H1 (cell line): ENCODE data around the gene WNT3A. TPM values are rescaled to one million over a fixed set of nuclear protein-coding genes. Genes with fewer than 3 reads are reported as not detected.

Source experiments
- CTCF ChIA-PET: fragments of 300-600 bp; sonication (Branson Sonifier 250); formaldehyde crosslinking; loops from one replicate; lab custom pipeline; 2021; ENCODE audit not compliant: partially characterized antibody; lab: Charles Lee
- POLR2A ChIA-PET: fragments of 300-600 bp; sonication (Branson Sonifier 250); formaldehyde crosslinking; loops from one replicate; lab custom pipeline; 2021; ENCODE audit warnings: inconsistent platforms; ENCODE audit not compliant: partially characterized antibody; lab: Charles Lee
- DNase-seq, 2 experiments: peaks; one replicate each; pipeline versions ENCODE4 v3.0.0 to v3.0.0-alpha.2; 2010 to 2022; ENCODE audit warnings: low spot score in 2 of 2, low read depth in 1 of 2, mixed read lengths in 1 of 2
- FAIRE-seq: peaks from 2 replicates; lab custom pipeline; 2011; peaks lifted over from hg19 to GRCh38; lab: Jason Lieb, UNC
- H2AFZ ChIP-seq: 2 replicates; pipeline ENCODE4 v1.8.1; 2012; ENCODE audit warnings: low read length, inconsistent platforms
- H2AK5ac ChIP-seq: 2 replicates; pipeline ENCODE4 v1.6.1; 2013; ENCODE audit warnings: low read depth, low read length
- H2BK120ac ChIP-seq: replicated peaks from 2 replicates; pipeline ENCODE3; 2013; ENCODE audit warnings: low read depth, low read length, inconsistent platforms
- H2BK12ac ChIP-seq: 2 replicates; pipeline ENCODE4 v1.6.1; 2013; ENCODE audit warnings: low read depth, low read length
- H2BK15ac ChIP-seq: 2 replicates; pipeline ENCODE4 v1.6.1; 2013; ENCODE audit warnings: low read length
- H2BK20ac ChIP-seq: 2 replicates; pipeline ENCODE4 v1.6.1; 2013; ENCODE audit warnings: low read length
- H2BK5ac ChIP-seq: 2 replicates; pipeline ENCODE4 v1.6.1; 2013; ENCODE audit warnings: low read depth, low read length
- H3K14ac ChIP-seq: 2 replicates; pipeline ENCODE4 v1.6.1; 2013; ENCODE audit warnings: inconsistent platforms; ENCODE audit not compliant: insufficient read length
- H3K18ac ChIP-seq: 2 replicates; pipeline ENCODE4 v1.6.1; 2013; ENCODE audit warnings: low read length; ENCODE audit errors: extremely low read depth
- H3K23ac ChIP-seq: 2 replicates; pipeline ENCODE4 v1.6.1; 2013; ENCODE audit warnings: inconsistent platforms; ENCODE audit not compliant: insufficient read length
- H3K23me2 ChIP-seq: 2 replicates; pipeline ENCODE4 v1.6.1; 2013; ENCODE audit warnings: low read depth, low read length
- H3K27ac ChIP-seq: 2 replicates; pipeline ENCODE4 v1.6.1; 2011; ENCODE audit warnings: low read depth, low read length, inconsistent platforms
- H3K27me3 ChIP-seq, 4 experiments: replicated peaks in 1 of 4; 1 replicate in 1 of 4; 2 replicates in 3 of 4; pipeline versions ENCODE4 v1.6.1 to v1.8.1; 2011 to 2013; ENCODE audit warnings: low read length in 3 of 4, mild to moderate bottlenecking in 3 of 4, inconsistent platforms in 2 of 4, mixed read lengths in 2 of 4, moderate library complexity in 1 of 4; ENCODE audit not compliant: control insufficient read depth in 3 of 4, insufficient read depth in 3 of 4; ENCODE audit errors: extremely low read depth in 1 of 4
- H3K36me3 ChIP-seq, 4 experiments: 2 replicates each; pipeline versions ENCODE4 v1.6.1 to v1.8.1; 2011 to 2013; ENCODE audit warnings: mild to moderate bottlenecking in 4 of 4, low read length in 3 of 4, moderate library complexity in 2 of 4, control low read depth in 1 of 4, inconsistent platforms in 1 of 4; ENCODE audit not compliant: insufficient read depth in 4 of 4, control insufficient read depth in 2 of 4
- H3K4ac ChIP-seq: replicated peaks from 2 replicates; pipeline ENCODE3; 2013; ENCODE audit warnings: low read length, low read depth, mixed read lengths, inconsistent platforms; ENCODE audit not compliant: insufficient read length
- H3K4me1 ChIP-seq, 4 experiments: replicated peaks in 1 of 4; 1 replicate in 1 of 4; 2 replicates in 3 of 4; pipeline versions ENCODE4 v1.6.1 to v1.8.1; 2011 to 2013; ENCODE audit warnings: low read length in 3 of 4, inconsistent platforms in 2 of 4, mixed read lengths in 1 of 4; ENCODE audit not compliant: insufficient read depth in 4 of 4, control insufficient read depth in 3 of 4
- H3K4me2 ChIP-seq, 2 experiments: 2 replicates each; pipeline versions ENCODE4 v1.6.1 to v1.8.1; 2011 to 2013; ENCODE audit warnings: low read depth in 2 of 2, low read length in 2 of 2, control low read depth in 1 of 2, inconsistent platforms in 1 of 2, mild to moderate bottlenecking in 1 of 2; ENCODE audit not compliant: insufficient read depth in 1 of 2
- H3K4me3 ChIP-seq, 4 experiments: fragments of 200-600, 300-600 bp in 1 of 4; sonication (generic), shearing (Covaris generic), sonication (Bioruptor Twin) in 1 of 4; 2 replicates each; pipeline versions ENCODE4 v1.5.1 to v1.8.1; 2011 to 2016; ENCODE audit warnings: low read length in 4 of 4, low read depth in 3 of 4, control low read depth in 2 of 4, inconsistent platforms in 2 of 4, mild to moderate bottlenecking in 2 of 4, mixed read lengths in 1 of 4, moderate library complexity in 1 of 4; ENCODE audit not compliant: insufficient read depth in 2 of 4; ENCODE audit errors: extremely low read depth in 1 of 4
- H3K56ac ChIP-seq: replicated peaks from 2 replicates; pipeline ENCODE3; 2013; ENCODE audit warnings: low read depth, mild to moderate bottlenecking, mixed read lengths, low read length, inconsistent platforms; ENCODE audit not compliant: insufficient read length
- H3K79me1 ChIP-seq: 2 replicates; pipeline ENCODE4 v1.6.1; 2013; ENCODE audit warnings: low read depth, low read length, control low read depth
- H3K79me2 ChIP-seq, 2 experiments: 2 replicates each; pipeline versions ENCODE4 v1.6.1 to v1.8.1; 2012 to 2013; ENCODE audit warnings: low read length in 2 of 2, mild to moderate bottlenecking in 2 of 2, inconsistent platforms in 1 of 2; ENCODE audit not compliant: insufficient read depth in 2 of 2, control insufficient read depth in 1 of 2
- H3K9ac ChIP-seq, 4 experiments: replicated peaks in 1 of 4; 1 replicate in 1 of 4; 2 replicates in 3 of 4; pipeline versions ENCODE4 v1.6.1 to v1.8.1; 2011 to 2013; ENCODE audit warnings: low read depth in 3 of 4, low read length in 3 of 4, control low read depth in 2 of 4, mild to moderate bottlenecking in 2 of 4, moderate library complexity in 2 of 4, inconsistent platforms in 1 of 4; ENCODE audit errors: extremely low read depth in 1 of 4
- H3K9me3 ChIP-seq, 2 experiments: 2 replicates each; pipeline versions ENCODE4 v1.6.1 to v1.8.1; 2012 to 2013; ENCODE audit warnings: mild to moderate bottlenecking in 2 of 2, moderate library complexity in 2 of 2, control low read depth in 1 of 2, inconsistent platforms in 1 of 2, low read depth in 1 of 2, low read length in 1 of 2, mixed read lengths in 1 of 2; ENCODE audit not compliant: insufficient read depth in 2 of 2
- H4K20me1 ChIP-seq, 2 experiments: replicated peaks in 1 of 2; 2 replicates each; pipeline versions ENCODE3 to v1.8.1; 2011 to 2013; ENCODE audit warnings: inconsistent platforms in 2 of 2, low read length in 2 of 2, mild to moderate bottlenecking in 1 of 2; ENCODE audit not compliant: insufficient read depth in 2 of 2, control insufficient read depth in 1 of 2
- H4K5ac ChIP-seq: 2 replicates; pipeline ENCODE4 v1.6.1; 2013; ENCODE audit warnings: low read length, low read depth, mixed read lengths, inconsistent platforms; ENCODE audit not compliant: insufficient read length
- H4K8ac ChIP-seq: 2 replicates; pipeline ENCODE4 v1.8.0; 2013; ENCODE audit warnings: mild to moderate bottlenecking, moderate library complexity, low read length, inconsistent platforms; ENCODE audit not compliant: insufficient read depth; ENCODE audit errors: extremely low read depth
- H4K91ac ChIP-seq: replicated peaks from 2 replicates; pipeline ENCODE3; 2013; ENCODE audit warnings: low read length, mixed read lengths, inconsistent platforms; ENCODE audit not compliant: insufficient read length
- JUN ChIP-seq: IDR thresholded peaks from 2 replicates; pipeline ENCODE4 v1.6.1; 2011; ENCODE audit warnings: low read depth, mild to moderate bottlenecking, improper control_type of control experiment, low read length
- POLR2AphosphoS5 ChIP-seq: IDR thresholded peaks from 2 replicates; pipeline ENCODE4 v1.6.1; 2011; ENCODE audit warnings: low read depth, low read length
- POU5F1 ChIP-seq: IDR thresholded peaks from 2 replicates; pipeline ENCODE4 v1.6.1; 2011; ENCODE audit warnings: low read depth, mild to moderate bottlenecking, low read length, moderate library complexity
- SRF ChIP-seq: IDR thresholded peaks from 2 replicates; pipeline ENCODE4 v1.6.1; 2011; ENCODE audit warnings: mild to moderate bottlenecking, low read depth, low read length, moderate library complexity
- TAF7 ChIP-seq: optimal IDR thresholded peaks from 2 replicates; pipeline ENCODE3; 2011; ENCODE audit warnings: low read depth, mild to moderate bottlenecking, inconsistent platforms, low read length, moderate library complexity, borderline replicate concordance
- ZNF274 ChIP-seq: IDR thresholded peaks from 2 replicates; pipeline ENCODE4 v1.7.0; 2012; ENCODE audit warnings: low read length, borderline replicate concordance; ENCODE audit errors: extremely low read depth
- WGBS, 2 experiments: shearing (Covaris generic) in 1 of 2; methylation state at CpG; one replicate each; pipeline versions ENCODE4 v1.1.6 to v1.1.7; 2013 to 2015; ENCODE audit warnings: low lambda C conversion rate in 2 of 2, mixed read lengths in 2 of 2, inconsistent platforms in 1 of 2, low coverage in 1 of 2, missing lambda C conversion rate in 1 of 2; ENCODE audit not compliant: insufficient replicate concordance in 2 of 2, insufficient coverage in 1 of 2, insufficient read length in 1 of 2; ENCODE audit errors: extremely low coverage in 1 of 2, missing lambda C conversion rate in 1 of 2; 5-methylcytosine and 5-hydroxymethylcytosine counted together
- long read RNA-seq, 2 experiments: library from RNA in 1 of 2; library from capped mRNA in 1 of 2; stranded (forward); transcript quantifications; one replicate each; pipeline ENCODE4 v2.0.0, GENCODE V29; 2021; ENCODE audit warnings: inconsistent platforms in 1 of 2
- polyA minus RNA-seq, 3 experiments: library from RNA; depleted of rRNA, polyadenylated mRNA; stranded (reverse); fragments of >200 nt; gene quantifications; 1 replicate in 2 of 3; 2 replicates in 1 of 3; pipeline ENCODE4 v1.2.3, GENCODE V29; 2011
- polyA plus RNA-seq, 7 experiments: library from polyadenylated mRNA; depleted of rRNA in 3 of 7; stranded (reverse) in 5 of 7; unstranded in 2 of 7; fragments of >200 nt in 5 of 7; fragments of 200-250 nt in 2 of 7; gene quantifications; 1 replicate in 5 of 7; 2 replicates in 1 of 7; 4 replicates in 1 of 7; pipeline versions ENCODE4 v1.2.1 to v1.2.3, GENCODE V29; 2011 to 2013; ENCODE audit warnings: missing spikeins in 2 of 7, mixed read lengths in 2 of 7
- total RNA-seq: library from RNA; stranded (reverse); fragmentation: NEBNext Ultra II Directional; extraction: Animal tissue kit (Norgen Biotek cat#: 25700); gene quantifications from 2 replicates; pipeline ENCODE4 v1.2.1, GENCODE V29; 2021
- TF ChIP-seq, protein P1 (sequence below), 3 experiments: IDR thresholded peaks; 1 replicate in 2 of 3; 2 replicates in 1 of 3; pipeline versions ENCODE4 v1.5.1 to v1.6.1; 2011; ENCODE audit warnings: low read length in 3 of 3, mild to moderate bottlenecking in 3 of 3, inconsistent platforms in 2 of 3, low read depth in 1 of 3, moderate library complexity in 1 of 3; ENCODE audit not compliant: insufficient read depth in 1 of 3; ENCODE audit errors: control extremely low read depth in 1 of 3

WNT3A gene, protein sequence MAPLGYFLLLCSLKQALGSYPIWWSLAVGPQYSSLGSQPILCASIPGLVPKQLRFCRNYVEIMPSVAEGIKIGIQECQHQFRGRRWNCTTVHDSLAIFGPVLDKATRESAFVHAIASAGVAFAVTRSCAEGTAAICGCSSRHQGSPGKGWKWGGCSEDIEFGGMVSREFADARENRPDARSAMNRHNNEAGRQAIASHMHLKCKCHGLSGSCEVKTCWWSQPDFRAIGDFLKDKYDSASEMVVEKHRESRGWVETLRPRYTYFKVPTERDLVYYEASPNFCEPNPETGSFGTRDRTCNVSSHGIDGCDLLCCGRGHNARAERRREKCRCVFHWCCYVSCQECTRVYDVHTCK
- total RNA-seq (0.10 and 0.19 TPM in 2 replicates), polyA plus RNA-seq (2011; rRNA removed) (0.08 and 0.13 TPM in 2 replicates), polyA minus RNA-seq (2011; rRNA and poly(A)+ RNA removed) (0.06 and 0.07 TPM in 2 replicates)
- polyA plus RNA-seq (2011; cell fraction: cytosol; rRNA removed), result 0.05 TPM
- polyA plus RNA-seq (2011; cell fraction: nucleus; rRNA removed), result 0.26 TPM
- 0.05 to 0.17 TPM (median 0.08 TPM) in 3 of 4 replicates, not detected in the other for polyA plus RNA-seq (2012, experiment 1 of 2)
- polyA plus RNA-seq (2012, experiment 2 of 2), result 0.13 TPM
- polyA plus RNA-seq (2013, experiment 1 of 2), result 0.02 TPM
- 0.07 TPM for polyA plus RNA-seq (2013, experiment 2 of 2)
- polyA minus RNA-seq (2011; cell fraction: cytosol; rRNA and poly(A)+ RNA removed), result not detected
- polyA minus RNA-seq (2011; cell fraction: nucleus; rRNA and poly(A)+ RNA removed), result 0.40 TPM
- long read RNA-seq, experiment 1, result 0 reads
- long read RNA-seq, experiment 2, partial matches to known transcripts, result 0 of 1 reads
- long read RNA-seq, experiment 2, other reads (novel, unspliced or antisense), result 1 of 1 reads

DNA sequence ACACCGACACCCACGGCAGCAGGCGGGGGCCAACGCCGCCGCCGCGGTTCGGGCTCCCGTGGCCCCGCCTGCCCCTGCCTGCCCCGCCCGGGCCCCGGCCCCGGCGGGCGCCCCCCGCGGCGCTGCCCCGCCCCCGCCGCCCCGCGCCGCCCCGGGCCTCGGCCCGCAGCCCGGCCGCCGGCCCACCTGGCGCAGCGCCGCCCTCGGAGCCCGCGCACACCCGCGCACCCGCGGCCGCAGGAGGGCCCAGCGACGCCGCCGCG, at the start of gene WNT3A:
Gene WNT3A (plus strand): TSS at position 213 of the 263 bp plus-strand sequence. CDS start 131 bp downstream, outside the sequence.
- CTCF ChIA-PET, result interaction anchor here (1.0 to 11.6 kb wide), 8 partner anchors 11 to 104 kb away, joined by 3 to 197 read pairs (median 21); no protein-coding TSS in a partner anchor
- Histone ChIP-seq H3K9ac (no peak within 1 kb of the TSS), H3K14ac (no peak within 1 kb of the TSS), H3K27me3 (peaks cover 68 to 96% (median 84%) of the 10 kb centered on the region in 4 experiments), H2AK5ac (no peak within 1 kb of the TSS), H4K5ac (no peak within 1 kb of the TSS), H2BK15ac (no peak within 1 kb of the TSS), H3K18ac (peak within 1 kb of the TSS; percentile 60), H4K8ac (0 out of 2 replicates have a peak within 1 kb of the TSS, but pooled peaks have one; percentile 15), H2BK120ac (no peak within 1 kb of the TSS), H3K27ac (no peak within 1 kb of the TSS), H3K79me2 (no peaks in the 10 kb centered on the region), H3K56ac (no peak within 1 kb of the TSS), H3K4me1 (peaks cover 0 to 43% (median 22%) of the 10 kb centered on the region in 4 experiments; a peak in 6 of 7 replicates), H2BK12ac (no peak within 1 kb of the TSS), H3K9me3 (no peaks in the 10 kb centered on the region), H4K20me1 (peaks cover 17 to 18% of the 10 kb centered on the region in 2 experiments), H4K91ac (no peak within 1 kb of the TSS), H3K4me2 (peak within 1 kb of the TSS; percentile 47 to 73), H3K36me3 (peaks cover 0 to 6% (median 0%) of the 10 kb centered on the region in 4 experiments; a peak in 1 of 8 replicates), H3K4me3 (peak within 1 kb of the TSS; percentile 17 to 58 (median 34)), H3K4ac (no peak within 1 kb of the TSS), H2BK5ac (no peak within 1 kb of the TSS), H3K23ac (no peak within 1 kb of the TSS), H3K79me1 (no peaks in the 10 kb centered on the region), H2AFZ (no peak within 1 kb of the TSS), H3K23me2 (peaks cover 10% of the 10 kb centered on the region; the same call in 1 of the 2 replicates), H2BK20ac (no peak within 1 kb of the TSS)
- no peak for DNase-seq
- WGBS, 2 experiments, result no CpG with 5 or more reads among the region's 48 CpGs
- POLR2A ChIA-PET, result interaction anchor here (0.8 to 2.0 kb wide), 3 partner anchors 48 to 158 kb away, joined by 3 to 5 read pairs (median 4); no protein-coding TSS in a partner anchor
- no peak for FAIRE-seq
- TF ChIP-seq JUN, result no peak
- no peak for TF ChIP-seq POLR2AphosphoS5
- TF ChIP-seq POU5F1, result no peak
- no peak for TF ChIP-seq ZNF274
- TF ChIP-seq TAF7, result no peak
- TF ChIP-seq, protein P1, sequence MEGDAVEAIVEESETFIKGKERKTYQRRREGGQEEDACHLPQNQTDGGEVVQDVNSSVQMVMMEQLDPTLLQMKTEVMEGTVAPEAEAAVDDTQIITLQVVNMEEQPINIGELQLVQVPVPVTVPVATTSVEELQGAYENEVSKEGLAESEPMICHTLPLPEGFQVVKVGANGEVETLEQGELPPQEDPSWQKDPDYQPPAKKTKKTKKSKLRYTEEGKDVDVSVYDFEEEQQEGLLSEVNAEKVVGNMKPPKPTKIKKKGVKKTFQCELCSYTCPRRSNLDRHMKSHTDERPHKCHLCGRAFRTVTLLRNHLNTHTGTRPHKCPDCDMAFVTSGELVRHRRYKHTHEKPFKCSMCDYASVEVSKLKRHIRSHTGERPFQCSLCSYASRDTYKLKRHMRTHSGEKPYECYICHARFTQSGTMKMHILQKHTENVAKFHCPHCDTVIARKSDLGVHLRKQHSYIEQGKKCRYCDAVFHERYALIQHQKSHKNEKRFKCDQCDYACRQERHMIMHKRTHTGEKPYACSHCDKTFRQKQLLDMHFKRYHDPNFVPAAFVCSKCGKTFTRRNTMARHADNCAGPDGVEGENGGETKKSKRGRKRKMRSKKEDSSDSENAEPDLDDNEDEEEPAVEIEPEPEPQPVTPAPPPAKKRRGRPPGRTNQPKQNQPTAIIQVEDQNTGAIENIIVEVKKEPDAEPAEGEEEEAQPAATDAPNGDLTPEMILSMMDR (IDR thresholded peaks at IDR 0.05; ENCODE audit: control extremely low read depth in 1 of 3, insufficient read depth in 1 of 3, low read depth in 1 of 3, low read length in 3 of 3), result no peak
- no peak for TF ChIP-seq SRF
